Esophagus squamous epithelium (tissue), 4 donors: ENCODE measurements around the gene SOX18.

Experiments used
- CTCF ChIP-seq, 6 experiments: fragments of 450-650 bp in 4 of 6; fragments of 200-600 bp in 2 of 6; sonication (generic) in 2 of 6; IDR thresholded peaks; one replicate each; pipeline ENCODE4 v1.5.1; 2016 to 2019; ENCODE audit warnings: antibody characterized with exemption in 6 of 6, mild to moderate bottlenecking in 4 of 6, moderate library complexity in 4 of 6
- POLR2A ChIP-seq, 4 donors: fragments of 450-650 bp; IDR thresholded peaks; one replicate each; pipeline ENCODE4 v1.6.1; 2017; ENCODE audit warnings: antibody characterized with exemption in 4 of 4, mild to moderate bottlenecking in 4 of 4, moderate library complexity in 3 of 4

DNA sequence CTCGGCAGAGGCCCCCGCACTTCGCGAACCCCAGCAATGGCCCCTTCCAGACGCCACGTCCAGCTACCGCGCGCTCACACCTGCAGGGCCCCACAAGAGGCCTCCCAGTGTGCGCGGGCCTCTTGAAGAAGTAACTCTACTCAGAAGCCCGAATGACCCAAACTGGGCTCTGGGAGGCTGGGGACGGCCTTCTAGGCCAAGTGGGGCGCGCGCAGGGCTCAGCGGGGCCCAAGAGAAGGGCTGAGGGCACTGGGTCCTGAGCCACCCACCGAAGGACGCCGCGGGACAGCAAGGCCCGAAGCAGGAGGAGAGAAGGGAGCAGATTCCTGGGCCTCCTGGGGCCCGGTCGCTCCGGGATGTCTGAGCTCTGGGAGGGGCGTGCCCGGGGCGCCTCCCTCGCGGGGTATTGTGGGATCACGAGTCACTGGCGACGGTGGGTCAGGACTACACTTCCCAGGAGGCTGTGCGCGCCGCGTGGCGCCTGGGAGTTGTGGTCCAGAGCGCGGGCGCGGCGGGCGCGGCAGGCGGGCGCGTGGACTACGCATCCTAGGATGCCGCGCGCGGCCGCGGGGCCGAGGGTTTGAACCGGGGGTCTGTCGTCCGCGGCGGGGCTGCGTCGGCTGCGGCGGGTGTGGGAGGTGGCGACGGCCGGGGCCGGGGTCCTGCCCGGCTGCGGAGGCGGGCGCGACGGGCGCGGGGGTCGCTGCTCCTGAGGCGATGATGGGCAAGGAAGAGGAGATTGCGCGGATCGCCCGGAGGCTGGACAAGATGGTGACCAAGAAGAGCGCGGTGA lies 13.4 kb upstream of the SOX18 start, which contains the start of gene TCEA2:
- TF ChIP-seq CTCF (IDR thresholded peaks at IDR 0.05): peak in 1 of 6 experiments; percentile 30
- peak in 3 of 4 donors; percentile 5 to 85 (median 79) for TF ChIP-seq POLR2A (IDR thresholded peaks at IDR 0.05)
